HG02943 (cell line): ENCODE measurements around the gene ADGRB3.
"Not testable (repeated sequence)": the region's sequence is repeated elsewhere in the genome, so short reads cannot be mapped to it uniquely, and the experiment has no call there.

Experiments
- ATAC-seq: cut with Tn5 transposase; IDR thresholded peaks from one replicate; pipeline ENCODE4 v1.9.1; 2021; ENCODE audit warnings: mild to moderate bottlenecking, low read depth, moderate library complexity; ENCODE audit not compliant: unreplicated experiment

ADGRB3 gene

DNA sequence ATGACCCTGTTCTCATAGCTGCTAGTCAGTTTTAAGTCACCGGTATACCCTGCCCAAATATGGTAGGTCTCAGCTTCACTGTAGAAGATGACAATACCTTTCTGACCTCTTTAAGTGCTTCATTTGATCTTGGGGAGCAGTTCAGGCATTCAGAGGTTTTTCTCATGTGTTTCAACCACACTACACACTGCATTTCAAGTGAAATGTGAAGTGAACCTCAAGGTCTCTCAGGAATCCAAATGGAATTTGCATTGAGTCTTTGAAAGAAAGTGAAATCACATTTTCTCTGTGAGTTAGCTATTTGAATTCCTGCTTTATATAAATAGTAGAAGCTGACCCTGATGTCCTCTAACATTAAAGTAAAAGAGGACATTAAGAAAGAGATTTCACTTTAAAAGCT, 461.6 kb downstream of the ADGRB3 start:
- no peak for ATAC-seq

DNA sequence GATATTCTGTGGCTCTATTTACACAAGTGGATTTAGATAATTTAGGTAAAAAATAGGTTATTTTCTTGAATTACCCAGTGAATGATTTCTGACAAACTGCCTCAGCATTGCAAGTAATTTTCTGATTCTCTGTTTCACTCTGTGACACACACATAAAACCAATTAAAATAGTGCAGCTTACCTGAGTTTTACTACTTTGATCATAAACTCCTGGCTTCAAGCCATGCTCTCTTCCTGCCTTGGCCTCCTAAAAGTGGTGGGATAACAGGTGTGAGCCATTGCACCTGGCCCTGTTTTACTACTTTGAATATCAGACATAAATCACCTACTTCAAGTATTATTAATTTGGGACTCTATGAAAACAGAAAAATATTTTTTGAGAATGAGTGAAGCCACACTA, 462.9 kb downstream of the ADGRB3 start:
- no peak for ATAC-seq

DNA sequence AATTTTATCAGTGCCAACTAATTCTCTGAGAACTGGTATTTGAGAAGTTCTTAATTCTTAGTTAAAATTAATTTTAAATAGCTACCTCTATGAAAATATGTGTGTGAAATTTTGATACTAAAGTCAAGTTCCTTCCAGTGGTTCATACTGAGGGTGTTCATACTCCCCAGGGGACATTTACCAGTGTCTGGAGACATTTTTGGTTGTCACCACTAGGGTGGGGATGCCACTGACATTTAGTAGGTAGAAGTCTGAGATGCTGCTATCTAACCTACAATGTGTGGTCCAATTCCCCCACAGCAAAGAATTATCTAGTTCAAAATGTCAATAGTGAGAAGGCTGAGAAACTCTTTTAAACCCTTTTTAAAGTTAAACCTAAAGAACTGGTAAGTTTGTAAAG, 463.8 kb downstream of the ADGRB3 start:
- ATAC-seq = no peak

DNA sequence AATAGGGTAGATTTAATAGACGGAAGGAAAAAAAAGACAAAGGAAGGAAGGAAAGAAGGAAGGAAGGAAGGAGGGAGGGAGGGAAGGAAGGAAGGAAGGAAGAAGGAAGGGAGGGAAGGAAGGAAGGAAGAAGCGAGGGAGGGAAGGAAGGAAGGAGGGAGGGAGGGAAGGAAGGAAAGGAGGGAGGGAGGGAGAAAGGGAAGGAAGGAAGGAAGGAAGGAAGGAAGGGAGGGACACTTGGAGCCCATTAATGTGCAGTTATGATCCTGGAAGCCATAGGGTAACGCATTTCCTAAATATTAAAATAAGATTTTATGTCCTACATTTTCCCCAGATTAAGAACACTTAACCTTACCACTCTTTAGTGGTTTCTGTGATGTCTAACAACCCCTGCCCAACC, 465.7 kb downstream of the ADGRB3 start:
- ATAC-seq = no peak

DNA sequence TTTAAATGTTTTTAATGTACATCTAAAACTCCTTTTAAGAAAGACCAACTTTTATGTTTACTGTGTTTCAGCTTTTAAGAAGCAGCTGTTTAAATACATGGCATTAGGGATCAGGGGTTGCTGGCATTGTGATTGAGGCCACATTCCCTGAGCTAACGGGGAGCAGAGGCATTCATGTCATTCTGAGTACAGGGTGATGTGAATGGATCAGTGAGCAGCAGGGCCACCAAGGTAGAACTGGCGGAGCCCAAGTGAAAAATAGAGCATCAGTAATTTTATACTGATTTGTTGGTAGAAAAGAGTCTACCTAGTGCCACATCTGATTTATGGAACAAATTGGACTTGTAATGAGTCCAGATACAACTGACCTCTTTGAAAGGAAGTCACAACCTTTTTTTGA, 467.3 kb downstream of the ADGRB3 start:
- ATAC-seq = no peak

DNA sequence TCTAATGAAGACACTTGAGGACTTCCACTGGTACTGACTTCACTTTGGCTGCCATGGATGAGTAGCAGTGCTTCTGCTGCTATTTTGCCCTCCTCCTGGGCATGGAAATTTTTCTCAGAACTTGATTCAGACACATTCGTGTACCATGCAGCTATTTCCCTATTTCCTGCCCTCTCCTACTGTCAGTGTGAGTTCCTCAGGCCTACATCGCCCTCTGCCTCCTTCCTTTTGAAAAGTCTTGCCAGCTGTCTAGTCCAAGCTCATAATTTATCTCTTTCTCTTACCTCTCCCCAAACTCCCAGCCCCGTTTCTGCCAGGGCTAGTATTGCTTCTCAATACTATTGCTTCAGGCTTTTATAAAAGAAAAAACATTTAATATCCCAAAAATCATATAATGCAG, 470.2 kb downstream of the ADGRB3 start:
- no peak for ATAC-seq

DNA sequence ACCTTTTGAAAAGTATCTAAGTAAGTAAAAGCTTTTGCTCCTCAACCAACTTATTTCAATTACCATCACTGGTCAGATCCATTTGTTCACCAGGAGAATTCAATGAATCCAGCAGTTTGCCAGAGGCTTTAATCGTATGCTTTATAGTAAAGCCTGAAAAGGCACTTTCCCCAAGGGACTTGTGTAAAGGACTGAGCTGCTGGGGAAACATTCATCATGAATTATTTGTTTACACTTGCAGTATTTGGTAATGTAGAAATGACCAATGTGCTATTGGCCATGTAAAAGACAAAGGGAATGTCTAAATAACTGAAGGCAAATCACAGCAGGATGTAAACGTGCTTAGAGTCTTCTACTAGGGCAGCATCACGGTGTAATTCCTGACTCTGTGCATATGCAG, 471.4 kb downstream of the ADGRB3 start:
- no peak for ATAC-seq

DNA sequence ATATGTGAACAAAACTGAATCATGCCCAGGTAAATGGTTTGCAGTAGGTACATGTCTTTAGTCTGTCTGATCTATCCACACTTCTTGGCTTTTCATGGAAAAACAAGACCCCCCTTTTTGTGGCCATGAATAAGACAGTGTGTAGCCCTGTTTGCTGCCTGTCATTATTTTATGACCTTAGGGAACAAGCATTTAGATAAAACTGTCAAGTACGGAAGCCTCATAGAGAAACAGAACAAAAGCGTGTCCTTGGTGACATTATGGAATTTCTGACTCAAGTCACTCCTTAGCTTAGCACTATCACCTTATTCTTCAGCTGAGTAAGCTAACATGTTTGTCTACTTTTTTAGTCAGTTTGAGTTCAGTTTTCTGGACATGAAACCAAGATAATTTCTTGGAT, 476.2 kb downstream of the ADGRB3 start:
- ATAC-seq = no peak

DNA sequence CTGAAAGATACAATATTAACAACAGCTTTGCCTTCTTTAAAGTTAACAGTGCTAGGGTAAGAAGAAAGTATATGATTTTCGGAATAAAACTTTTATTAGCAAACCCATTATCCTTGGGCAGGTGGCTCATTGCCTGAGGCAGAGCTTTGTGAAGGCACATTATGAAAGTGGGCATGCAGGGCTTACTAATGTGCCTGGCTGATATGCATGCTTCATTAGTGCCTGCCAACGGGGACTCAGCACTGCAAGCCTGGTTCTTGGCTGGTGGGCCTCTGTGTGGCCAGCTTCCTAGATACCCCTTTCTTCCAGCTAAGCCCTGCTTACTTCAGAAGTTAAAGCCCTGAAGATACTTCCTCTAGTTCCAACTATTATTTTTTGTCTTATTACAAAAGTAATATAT, 481.6 kb downstream of the ADGRB3 start:
- ATAC-seq = no peak

DNA sequence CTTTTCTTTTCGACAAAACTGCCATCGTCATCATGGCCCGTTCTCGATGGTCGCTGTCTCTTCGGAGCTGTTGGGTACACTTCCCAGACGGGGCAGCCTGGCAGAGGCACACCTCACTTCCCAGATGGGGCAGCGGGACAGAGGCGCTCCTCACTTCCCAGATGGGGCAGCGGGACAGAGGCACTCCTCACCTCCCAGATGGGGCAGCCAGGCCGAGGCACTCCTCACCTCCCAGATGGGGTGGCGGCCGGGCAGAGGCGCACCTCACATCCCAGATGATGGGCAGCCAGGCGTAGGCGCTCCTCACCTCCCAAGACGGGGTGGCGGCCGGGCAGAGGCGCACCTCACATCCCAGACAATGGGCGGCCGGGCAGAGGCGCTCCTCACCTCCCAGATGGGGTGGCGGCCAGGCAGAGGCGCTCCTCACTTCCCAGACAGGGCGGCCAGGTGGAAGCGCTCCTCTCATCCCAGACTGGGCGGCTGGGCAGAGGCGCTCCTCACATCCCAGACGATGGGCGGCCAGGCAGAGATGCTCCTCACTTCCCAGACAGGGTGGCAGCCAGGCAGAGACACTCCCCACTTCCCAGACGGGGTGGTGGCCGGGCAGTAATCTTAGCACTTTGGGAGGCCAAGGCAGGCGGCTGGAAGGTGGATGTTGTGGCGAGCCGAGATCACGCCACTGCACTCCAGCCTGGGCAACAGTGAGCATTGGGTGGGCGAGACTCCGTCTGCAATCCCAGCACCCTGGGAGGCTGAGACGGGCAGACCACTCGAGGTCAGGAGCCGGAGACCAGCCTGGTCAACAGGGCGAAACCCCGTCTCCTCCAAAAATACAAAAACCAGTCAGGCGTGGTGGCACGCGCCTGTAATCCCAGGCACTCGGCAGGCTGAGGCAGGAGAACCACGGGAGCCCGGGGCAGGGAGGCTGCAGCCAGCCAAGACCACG, 486.7 kb downstream of the ADGRB3 start:
- not testable (repeated sequence) for ATAC-seq

DNA sequence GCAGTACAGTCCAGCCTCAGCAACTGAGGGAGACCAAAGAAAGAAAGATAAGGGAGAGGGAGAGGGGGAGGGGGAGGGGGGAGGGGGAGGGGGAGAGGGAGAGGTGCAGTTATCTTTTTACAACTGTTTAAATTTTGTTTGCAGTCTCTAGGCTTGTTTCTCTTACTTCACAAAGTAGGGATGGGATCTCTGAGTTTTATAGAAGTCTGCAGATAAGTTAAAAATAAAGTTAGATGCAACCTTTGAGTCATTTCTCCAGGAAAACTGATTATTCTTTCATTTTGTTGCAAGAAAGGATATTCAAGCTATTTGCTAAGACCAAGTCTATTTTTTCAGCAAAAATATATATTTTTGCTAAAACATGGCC, 487.3 kb downstream of the ADGRB3 start:
- no peak for ATAC-seq

DNA sequence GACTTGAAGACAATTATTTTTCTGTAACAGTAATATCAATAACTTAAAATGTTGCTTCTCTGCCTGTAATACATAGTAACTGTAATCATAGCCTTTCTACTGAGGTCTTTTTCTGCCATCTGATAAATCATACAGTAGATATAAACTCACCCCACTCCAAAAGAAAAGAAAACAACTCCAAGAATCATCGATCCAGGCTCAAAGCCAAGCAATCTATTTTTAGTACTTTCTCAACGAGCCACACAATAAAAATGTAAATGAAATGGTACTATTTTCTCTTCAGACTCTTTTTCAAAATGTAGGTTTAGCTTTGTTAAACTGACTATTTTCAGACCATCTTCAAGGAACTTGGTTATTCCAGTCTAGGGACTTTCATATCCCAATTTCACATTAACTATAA, 493.3 kb downstream of the ADGRB3 start:
- ATAC-seq = no peak

DNA sequence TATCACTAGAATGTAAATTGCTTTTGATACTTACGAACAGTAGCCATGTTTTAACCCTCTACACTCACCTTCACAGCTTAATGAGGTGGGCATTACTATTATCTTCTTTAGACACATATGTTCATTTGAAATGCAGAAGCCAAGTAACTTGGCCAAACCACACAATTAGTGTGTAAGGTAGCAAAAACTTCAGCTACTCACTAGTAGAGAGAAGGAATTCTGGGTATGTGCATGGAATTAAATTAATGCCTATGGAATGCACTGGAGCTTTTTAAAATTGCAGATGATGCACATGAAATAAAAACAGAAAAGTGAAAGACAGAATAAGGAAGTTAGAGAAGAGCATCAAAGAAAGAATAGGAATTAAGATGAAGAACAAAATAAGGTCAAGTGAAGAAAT, 494.0 kb downstream of the ADGRB3 start:
- no peak for ATAC-seq

DNA sequence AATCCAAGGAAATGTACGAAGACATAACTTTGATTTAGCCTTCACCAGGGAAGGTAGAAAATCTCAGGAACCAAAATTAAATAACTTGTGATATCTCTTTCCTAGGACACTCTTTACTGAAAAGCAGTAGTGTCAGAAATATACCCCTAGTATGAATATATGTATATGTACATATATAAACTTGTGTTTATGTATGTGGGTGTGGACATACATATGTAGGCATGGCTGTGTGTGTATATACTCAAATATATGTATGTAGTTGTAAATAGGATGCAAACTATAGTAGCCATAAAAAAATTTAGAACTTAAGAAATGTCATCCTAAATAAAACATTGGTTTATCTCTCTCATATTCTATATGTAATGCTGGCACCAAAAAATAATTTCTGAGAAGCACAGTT, 500.8 kb downstream of the ADGRB3 start:
- ATAC-seq = no peak

DNA sequence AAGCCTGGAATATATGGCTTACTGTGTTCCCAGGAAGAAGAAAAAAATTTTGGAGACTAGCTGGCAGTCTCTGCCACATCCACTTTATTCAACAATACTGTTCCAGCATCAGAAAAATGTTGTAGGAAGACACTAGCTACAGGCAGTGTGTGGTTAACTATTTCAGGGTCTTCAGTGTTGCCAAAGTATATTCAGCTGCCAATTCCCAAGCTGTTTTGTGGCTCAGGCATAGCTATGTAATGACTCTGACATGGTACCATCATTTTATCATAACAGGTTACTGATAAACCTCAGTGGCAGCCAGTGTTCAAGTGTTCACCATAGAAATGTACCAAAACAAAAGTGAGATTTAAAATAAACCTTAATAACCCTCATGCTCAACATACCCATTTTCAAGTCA, 503.1 kb downstream of the ADGRB3 start:
- no peak for ATAC-seq

DNA sequence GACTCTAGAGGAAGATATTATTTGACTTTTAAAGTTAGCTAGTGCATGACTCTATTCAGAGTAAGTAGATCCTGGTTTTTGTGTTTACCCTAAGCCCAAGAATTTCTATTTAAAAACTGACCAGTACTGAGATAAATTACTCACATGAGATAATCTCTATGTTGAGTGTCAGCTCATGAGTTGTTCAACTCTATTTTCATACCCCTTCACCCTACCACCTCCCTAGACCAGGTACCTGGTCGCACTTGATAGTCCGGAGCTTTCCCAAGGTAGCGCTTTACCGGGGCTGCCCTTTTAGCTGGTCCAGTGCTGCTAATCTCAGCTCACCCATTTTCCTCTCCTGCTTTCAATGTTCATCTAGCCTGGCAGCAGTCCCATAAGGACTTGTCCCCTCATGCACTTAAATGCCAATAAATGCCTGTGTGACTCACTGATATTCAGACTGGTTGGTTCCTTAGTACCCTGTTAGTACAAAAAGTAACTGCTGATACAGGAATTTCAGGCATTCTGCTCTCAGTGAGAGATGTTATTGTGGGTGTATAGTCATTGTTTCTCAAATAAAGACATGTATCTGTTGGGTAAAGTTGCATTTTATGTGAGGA, 503.9 kb downstream of the ADGRB3 start:
- ATAC-seq = no peak

DNA sequence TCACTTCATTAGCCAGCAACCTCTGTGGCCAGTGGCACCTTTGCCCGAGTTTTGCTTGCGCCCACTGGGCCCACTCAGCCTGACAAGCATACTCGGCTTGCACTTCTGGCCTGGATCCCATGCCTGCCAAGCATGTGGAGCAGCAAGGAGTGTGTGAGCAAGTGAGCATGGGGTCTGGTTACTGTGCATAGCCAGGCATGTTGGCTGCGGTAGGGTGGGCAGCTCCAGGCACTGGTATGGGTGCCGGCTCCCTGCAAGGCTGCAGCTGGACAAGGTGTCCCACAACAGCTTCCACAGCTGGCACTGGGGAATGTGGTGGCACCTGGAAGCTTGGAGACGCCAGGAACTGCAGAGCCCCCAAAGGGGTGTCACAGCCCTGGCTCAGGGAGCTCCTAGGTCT, 510.0 kb downstream of the ADGRB3 start:
- ATAC-seq = no peak

DNA sequence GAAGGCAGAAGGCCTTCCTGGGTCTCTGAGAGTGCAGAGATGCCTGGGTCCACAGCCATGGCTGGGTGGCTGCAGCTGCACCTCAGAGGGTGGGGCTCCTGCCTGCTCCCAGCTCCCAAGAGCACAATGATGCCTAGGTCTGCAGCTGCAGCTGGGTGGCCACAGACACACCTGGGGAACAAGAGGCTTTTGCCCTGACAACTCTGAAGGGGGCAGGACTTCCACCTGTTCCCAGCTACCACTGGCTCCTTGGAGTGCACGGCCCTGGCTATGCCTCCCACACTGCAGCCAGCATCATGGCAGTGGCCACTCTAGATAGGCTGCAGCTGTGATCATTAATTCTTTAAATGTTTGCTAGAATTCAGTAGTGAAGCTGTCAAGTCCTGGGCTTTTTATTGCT, 511.3 kb downstream of the ADGRB3 start:
- ATAC-seq = no peak

DNA sequence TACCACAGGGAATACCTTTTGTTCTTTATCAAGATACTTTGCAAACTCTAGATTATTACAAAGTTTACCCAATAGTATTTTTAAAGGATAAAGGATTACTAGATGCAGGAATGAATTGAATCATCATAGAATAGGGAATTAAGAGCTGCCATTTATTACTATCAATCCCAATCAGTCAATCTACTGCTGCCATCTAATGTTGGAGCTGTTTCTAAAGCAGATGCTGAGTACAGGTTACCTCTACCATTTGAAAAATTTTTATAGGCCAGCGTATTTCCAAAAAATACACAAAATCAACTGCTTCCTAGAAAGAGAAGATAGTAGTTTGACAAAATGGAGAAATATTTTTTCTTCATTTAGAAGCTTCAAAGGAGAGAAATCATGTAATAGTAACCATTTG, 520.4 kb downstream of the ADGRB3 start:
- no peak for ATAC-seq

DNA sequence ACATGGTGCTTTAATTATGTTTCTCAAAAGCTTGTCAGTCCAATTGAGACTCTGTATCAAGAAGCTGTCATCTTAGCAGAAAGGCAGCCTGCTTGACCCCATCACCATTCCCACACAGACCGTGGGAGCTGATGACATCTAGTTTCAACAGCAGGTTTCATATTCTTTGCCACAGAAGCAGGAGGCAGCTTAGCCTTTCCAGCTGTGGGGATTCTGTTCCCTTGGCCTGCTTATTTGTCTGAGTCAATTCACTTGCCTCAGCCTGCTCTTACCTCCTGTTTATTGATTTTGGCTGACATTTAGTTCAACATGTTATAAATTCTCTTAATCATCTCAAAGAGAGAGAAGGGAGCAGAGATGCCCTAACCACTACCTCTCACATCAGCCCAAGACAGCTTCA, 527.7 kb downstream of the ADGRB3 start:
- ATAC-seq = no peak

DNA sequence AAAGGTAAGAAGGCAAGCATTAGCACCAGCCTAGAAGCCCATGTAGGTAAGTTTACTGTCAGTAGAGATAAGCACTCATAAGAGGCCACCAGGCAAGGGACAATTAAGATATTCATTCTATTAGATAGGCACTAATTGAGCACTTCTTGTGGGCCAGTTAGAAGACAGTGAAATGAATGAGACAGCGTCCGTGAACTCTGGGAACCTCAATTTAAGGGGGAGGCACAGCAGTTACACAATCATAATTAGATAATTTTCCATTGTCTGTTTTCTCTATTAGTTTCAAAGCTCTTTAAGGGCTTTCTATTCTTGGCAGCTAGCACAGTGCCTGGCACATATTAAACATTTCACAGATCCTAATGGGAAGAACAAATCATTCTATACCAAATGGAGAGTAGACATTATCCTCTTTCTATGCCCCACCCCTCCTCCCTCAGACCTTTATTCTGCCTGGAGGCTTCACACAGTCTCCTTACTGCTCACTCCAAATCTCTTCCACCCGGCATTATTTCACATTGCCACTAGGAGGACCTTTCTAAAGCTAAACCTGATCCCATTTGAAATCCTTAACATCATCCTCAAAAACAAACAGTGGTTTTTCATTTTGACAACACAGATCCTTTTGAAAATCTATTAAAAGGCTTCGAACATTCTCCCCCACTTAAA, 529.6 kb downstream of the ADGRB3 start:
- ATAC-seq = no peak

DNA sequence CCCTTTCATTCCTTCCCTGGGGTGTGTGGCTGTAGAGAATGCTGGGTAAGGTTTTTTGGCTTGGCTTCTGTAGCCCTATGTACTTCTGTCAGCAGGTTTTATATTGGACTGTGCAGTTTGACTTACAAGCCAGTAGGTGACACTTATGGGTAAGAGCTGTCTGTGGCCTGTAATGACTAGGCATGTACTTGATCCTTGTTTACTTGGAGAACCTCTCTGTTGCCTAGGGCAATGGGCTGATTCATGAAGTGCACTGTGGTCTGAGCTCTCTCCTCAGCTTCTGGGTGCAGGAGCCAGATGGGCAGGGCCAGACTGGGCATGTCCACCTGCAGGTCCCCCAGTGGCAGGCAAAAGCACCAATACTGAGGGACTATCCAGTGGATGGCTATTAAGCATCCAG, 544.6 kb downstream of the ADGRB3 start:
- ATAC-seq = no peak
